Measurements from ENCODE around the gene ADCY7. TPM values are rescaled to one million over a fixed set of nuclear protein-coding genes. Genes with fewer than 3 reads are reported as not detected.

ADCY7 gene
- total RNA-seq, 1 experiment from 2014 or later, result 34.2 TPM

GRCh38 chr16:50272111-50272571, 5.8 kb downstream of the ADCY7 start (continued):
- no peak for TF ChIP-seq REST (IDR thresholded peaks at IDR 0.05; ENCODE audit: low read depth)

- RAD21 ChIA-PET (ENCODE audit: low non-redundant PET in 1 of 2, low total read pairs in 2 of 2, uncharacterized antibody in 2 of 2, unreplicated experiment in 2 of 2), result no interaction called here
These were observed 6.5 kb downstream of the ADCY7 start for GRCh38 chr16:50272687-50273381.

More at GRCh38 chr16:50272687-50273381, 6.5 kb downstream of the ADCY7 start:
- Histone ChIP-seq H3K4me2 (ENCODE audit: low read length) (no peak overlapping the region), H3K4me3 (replicated peaks in 1 of 2; ENCODE audit: low read depth in 1 of 2, low read length in 2 of 2) (no peak overlapping the region), H3K36me3 (ENCODE audit: control insufficient read depth in 1 of 2, insufficient read depth in 2 of 2, low read length in 2 of 2) (no peaks in the 10 kb centered on the region), H3K9me2 (ENCODE audit: insufficient read depth) (no peaks in the 10 kb centered on the region), H3K79me2 (ENCODE audit: insufficient read depth, low read length) (peaks cover 4% of the 10 kb centered on the region; the same call in 1 of the 2 replicates), H2AFZ (ENCODE audit: low read depth, low read length, poor library complexity, severe bottlenecking) (no peak overlapping the region), H3K27ac (ENCODE audit: low read depth, low read length) (no peak overlapping the region), H3K27me3 (ENCODE audit: insufficient read depth, low read length) (no peaks in the 10 kb centered on the region), H3K4me1 (ENCODE audit: control insufficient read depth in 1 of 2, insufficient read depth in 2 of 2, low read length in 2 of 2) (no peaks in the 10 kb centered on the region), H3K9me3 (ENCODE audit: control insufficient read depth in 1 of 2, insufficient read depth in 1 of 2, low read depth in 1 of 2, low read length in 2 of 2) (no peaks in the 10 kb centered on the region), H3K9ac (ENCODE audit: low read length) (no peak overlapping the region), H4K20me1 (ENCODE audit: insufficient read depth) (no peaks in the 10 kb centered on the region)
- ATAC-seq (no peak), DNase-seq (ENCODE audit: low read depth, low spot score) (no peak)
- TF ChIP-seq FOSL1 (IDR thresholded peaks at IDR 0.05; ENCODE audit: low read depth) (no peak), JUND (IDR thresholded peaks at IDR 0.05) (no peak), CBX3 (IDR thresholded peaks at IDR 0.05; ENCODE audit: low read depth) (no peak), TCF7L2 (IDR thresholded peaks at IDR 0.05; ENCODE audit: borderline replicate concordance, extremely low read depth, insufficient read depth, insufficient read length) (no peak), REST (IDR thresholded peaks at IDR 0.05; ENCODE audit: low read depth) (no peak), ATF3 (IDR thresholded peaks at IDR 0.05) (no peak), MAX (IDR thresholded peaks at IDR 0.05) (no peak), YY1 (IDR thresholded peaks at IDR 0.05; ENCODE audit: extremely low read depth, insufficient replicate concordance, low read depth, low read length) (no peak), ZNF274 (IDR thresholded peaks at IDR 0.05; ENCODE audit: low read depth, low read length) (no peak), ZFX (IDR thresholded peaks at IDR 0.05) (no peak), POLR2A (IDR thresholded peaks at IDR 0.05; ENCODE audit: borderline replicate concordance, extremely low read depth, insufficient read depth, insufficient read length) (no peak), EZH2phosphoT487 (IDR thresholded peaks at IDR 0.05; ENCODE audit: borderline replicate concordance) (no peak)
- ChIA-PET POLR2A (interaction anchor here (0.9 kb wide), 1 partner anchor 7 kb away, joined by 8 read pairs; no protein-coding TSS in a partner anchor), CTCF (no interaction called here)
- intact Hi-C loops (cut with micrococcal nuclease), result no loop called here
- BruUV-seq (replicated peaks), result no TSS peak
